Upper lobe of right lung (tissue), 1 donor: Measurements from ENCODE around the gene RAD51B. TPM values are rescaled to one million over a fixed set of nuclear protein-coding genes. Genes with fewer than 3 reads are reported as not detected.
A peak's percentile ranks its signal among the peaks of the same experiment; 100 is the strongest.

Source experiments
- ATAC-seq: fragments of 200-7000 bp; cut with Tn5 transposase; one replicate; pipeline ENCODE4 v1.9.1; 2020; ENCODE audit warnings: mild to moderate bottlenecking, moderate library complexity
- DNase-seq: peaks from one replicate; pipeline ENCODE4 v3.0.0-alpha.2; 2020
- H3K27ac ChIP-seq: fragments of 200-600 bp; one replicate; pipeline ENCODE4 v1.8.0; 2022
- H3K27me3 ChIP-seq: fragments of 200-600 bp; one replicate; pipeline ENCODE4 v1.8.0; 2022; ENCODE audit warnings: mild to moderate bottlenecking
- H3K36me3 ChIP-seq: fragments of 200-600 bp; one replicate; pipeline ENCODE4 v1.8.0; 2022
- H3K4me1 ChIP-seq: fragments of 200-600 bp; one replicate; pipeline ENCODE4 v1.8.0; 2022
- H3K4me3 ChIP-seq: fragments of 200-600 bp; one replicate; pipeline ENCODE4 v1.8.0; 2022; ENCODE audit warnings: mild to moderate bottlenecking
- H3K9me3 ChIP-seq: fragments of 200-600 bp; one replicate; pipeline ENCODE4 v1.8.0; 2022
- CTCF ChIP-seq: fragments of 200-600 bp; IDR thresholded peaks from one replicate; pipeline ENCODE4 v1.8.0; 2022; ENCODE audit warnings: antibody characterized with exemption
- intact Hi-C: fragments of 100-400 bp; cut with DNase I; formaldehyde crosslinking; loops from one replicate; pipeline ENCODE4 v1.11.0; 2022
- total RNA-seq: library from RNA; stranded (reverse); fragmentation: NEBNext Ultra II Directional; extraction: Animal tissue kit (Norgen Biotek cat#: 25700); gene quantifications from one replicate; pipeline ENCODE4 v1.2.1, GENCODE V29; 2021
- donor health status: DM: no; HTN: yes; CAD: no; lungs with severe emphysema.

RAD51B gene
- total RNA-seq, 1 donor from 2014 or later = 11.5 TPM

GRCh38 chr14:68666899-68667298, 847.3 kb downstream of the RAD51B start:
- ATAC-seq (no peak), DNase-seq (no peak)
- Histone ChIP-seq H3K27ac (peak overlapping the region; percentile 48), H3K4me3 (no peak overlapping the region), H3K36me3 (no peaks in the 10 kb centered on the region), H3K4me1 (peaks cover 53% of the 10 kb centered on the region), H3K27me3 (no peaks in the 10 kb centered on the region), H3K9me3 (no peaks in the 10 kb centered on the region)
- TF ChIP-seq CTCF = no peak
- intact Hi-C loops = no loop called here

GRCh38 chr14:68667313-68667791, 847.8 kb downstream of the RAD51B start:
- no peaks in the 10 kb centered on the region for H3K36me3 ChIP-seq
- no peak overlapping the region for H3K4me3 ChIP-seq
- no peaks in the 10 kb centered on the region for H3K27me3 ChIP-seq
- H3K9me3 ChIP-seq = no peaks in the 10 kb centered on the region
- H3K4me1 ChIP-seq = peaks cover 53% of the 10 kb centered on the region
- ATAC-seq (no peak), DNase-seq (no peak)
- H3K27ac ChIP-seq = no peak overlapping the region
- no peak for TF ChIP-seq CTCF
- intact Hi-C loops = no loop called here

- Histone ChIP-seq H3K27ac (no peak overlapping the region), H3K36me3 (no peaks in the 10 kb centered on the region), H3K4me1 (peaks cover 57% of the 10 kb centered on the region), H3K27me3 (no peaks in the 10 kb centered on the region), H3K4me3 (no peak overlapping the region), H3K9me3 (no peaks in the 10 kb centered on the region)
- no peak for ATAC-seq
- intact Hi-C loops = no loop called here
- no peak for TF ChIP-seq CTCF
- no peak for DNase-seq
Measured at GRCh38 chr14:68668028-68668427, 848.4 kb downstream of the RAD51B start.

- TF ChIP-seq CTCF = no peak
- Histone ChIP-seq H3K27ac (peak overlapping the region; percentile 67), H3K4me1 (peaks cover 57% of the 10 kb centered on the region), H3K27me3 (no peaks in the 10 kb centered on the region), H3K9me3 (no peaks in the 10 kb centered on the region), H3K4me3 (no peak overlapping the region), H3K36me3 (no peaks in the 10 kb centered on the region)
- ATAC-seq = no peak
- DNase-seq = peak; percentile 21
- intact Hi-C loops = no loop called here
Measured at GRCh38 chr14:68668531-68668930, 849.0 kb downstream of the RAD51B start.

GRCh38 chr14:68669111-68669511, 849.5 kb downstream of the RAD51B start:
- intact Hi-C loops = no loop called here
- Histone ChIP-seq H3K27me3 (no peaks in the 10 kb centered on the region), H3K4me3 (no peak overlapping the region), H3K9me3 (no peaks in the 10 kb centered on the region), H3K36me3 (no peaks in the 10 kb centered on the region), H3K27ac (peak overlapping the region; percentile 67), H3K4me1 (peaks cover 57% of the 10 kb centered on the region)
- ATAC-seq = peak; percentile 16
- no peak for TF ChIP-seq CTCF
- peak; percentile 41 for DNase-seq
